ENCODE measurements around the gene DEF6.

DEF6 gene

GRCh38 chr6:35341557-35341956 is 43.9 kb downstream of the DEF6 start:
- no peak overlapping the region for H3K4me3 ChIP-seq (ENCODE audit: low read length)
- TF ChIP-seq CTCF (conservative IDR thresholded peaks at IDR 0.05; ENCODE audit: low read depth, low read length), result no peak
- no peak for DNase-seq (ENCODE audit: low read depth)

GRCh38 chr6:35342258-35343091 is 44.9 kb downstream of the DEF6 start, which contains the start of gene PPARD:
Gene PPARD (plus strand): TSS chr6:35342558. CDS start chr6:35411088, 68,530 bp downstream.
- peak within 1 kb of the TSS; percentile 91 for H3K4me3 ChIP-seq (ENCODE audit: low read length)
- TF ChIP-seq CTCF (conservative IDR thresholded peaks at IDR 0.05; ENCODE audit: low read depth, low read length), result peak; percentile 97
- peak; percentile 64 for DNase-seq (ENCODE audit: low read depth)

GRCh38 chr6:35343092-35343834 is 45.6 kb downstream of the DEF6 start:
- no peak for TF ChIP-seq CTCF (conservative IDR thresholded peaks at IDR 0.05; ENCODE audit: low read depth, low read length)
- H3K4me3 ChIP-seq (ENCODE audit: low read length), result peak overlapping the region; percentile 91
- DNase-seq (ENCODE audit: low read depth), result no peak

- peak overlapping the region; percentile 91 for H3K4me3 ChIP-seq (ENCODE audit: low read length)
- DNase-seq (ENCODE audit: low read depth), result no peak
- no peak for TF ChIP-seq CTCF (conservative IDR thresholded peaks at IDR 0.05; ENCODE audit: low read depth, low read length)
These were observed 46.4 kb downstream of the DEF6 start for GRCh38 chr6:35343835-35344550.

GRCh38 chr6:35351422-35351821 is 53.8 kb downstream of the DEF6 start:
- DNase-seq (ENCODE audit: low read depth), result no peak
- no peak overlapping the region for H3K4me3 ChIP-seq (ENCODE audit: low read length)
- TF ChIP-seq CTCF (conservative IDR thresholded peaks at IDR 0.05; ENCODE audit: low read depth, low read length), result no peak

- no peak overlapping the region for H3K4me3 ChIP-seq (ENCODE audit: low read length)
- no peak for TF ChIP-seq CTCF (conservative IDR thresholded peaks at IDR 0.05; ENCODE audit: low read depth, low read length)
- no peak for DNase-seq (ENCODE audit: low read depth)
These were observed 55.1 kb downstream of the DEF6 start for GRCh38 chr6:35352735-35353134.
